Non-pigmented ciliary epithelial cell (primary cell): ENCODE measurements around the gene NBPF12.
"Not testable (repeated sequence)": the region's sequence is repeated elsewhere in the genome, so short reads cannot be mapped to it uniquely, and the experiment has no call there.

ENCODE experiments used
- DNase-seq: peaks from one replicate; pipeline ENCODE4 v3.0.0-alpha.2; 2010; ENCODE audit warnings: low read depth

Gene NBPF12, protein sequence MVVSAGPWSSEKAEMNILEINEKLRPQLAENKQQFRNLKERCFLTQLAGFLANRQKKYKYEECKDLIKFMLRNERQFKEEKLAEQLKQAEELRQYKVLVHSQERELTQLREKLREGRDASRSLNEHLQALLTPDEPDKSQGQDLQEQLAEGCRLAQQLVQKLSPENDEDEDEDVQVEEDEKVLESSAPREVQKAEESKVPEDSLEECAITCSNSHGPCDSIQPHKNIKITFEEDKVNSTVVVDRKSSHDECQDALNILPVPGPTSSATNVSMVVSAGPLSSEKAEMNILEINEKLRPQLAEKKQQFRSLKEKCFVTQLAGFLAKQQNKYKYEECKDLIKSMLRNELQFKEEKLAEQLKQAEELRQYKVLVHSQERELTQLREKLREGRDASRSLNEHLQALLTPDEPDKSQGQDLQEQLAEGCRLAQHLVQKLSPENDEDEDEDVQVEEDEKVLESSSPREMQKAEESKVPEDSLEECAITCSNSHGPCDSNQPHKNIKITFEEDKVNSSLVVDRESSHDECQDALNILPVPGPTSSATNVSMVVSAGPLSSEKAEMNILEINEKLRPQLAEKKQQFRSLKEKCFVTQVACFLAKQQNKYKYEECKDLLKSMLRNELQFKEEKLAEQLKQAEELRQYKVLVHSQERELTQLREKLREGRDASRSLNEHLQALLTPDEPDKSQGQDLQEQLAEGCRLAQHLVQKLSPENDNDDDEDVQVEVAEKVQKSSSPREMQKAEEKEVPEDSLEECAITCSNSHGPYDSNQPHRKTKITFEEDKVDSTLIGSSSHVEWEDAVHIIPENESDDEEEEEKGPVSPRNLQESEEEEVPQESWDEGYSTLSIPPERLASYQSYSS (N-terminal part only)

GRCh38 chr1:146938242-146938902 is at the start of gene NBPF12:
Gene NBPF12 (plus strand): TSS chr1:146938324. CDS start chr1:146960144, 21,820 bp downstream.
- DNase-seq: peak; percentile 36

GRCh38 chr1:146891355-146891754 is 46.8 kb upstream of the NBPF12 start:
- DNase-seq: not testable (repeated sequence)

- DNase-seq: not testable (repeated sequence)
These were observed 45.8 kb upstream of the NBPF12 start for GRCh38 chr1:146892331-146892730.

DNA sequence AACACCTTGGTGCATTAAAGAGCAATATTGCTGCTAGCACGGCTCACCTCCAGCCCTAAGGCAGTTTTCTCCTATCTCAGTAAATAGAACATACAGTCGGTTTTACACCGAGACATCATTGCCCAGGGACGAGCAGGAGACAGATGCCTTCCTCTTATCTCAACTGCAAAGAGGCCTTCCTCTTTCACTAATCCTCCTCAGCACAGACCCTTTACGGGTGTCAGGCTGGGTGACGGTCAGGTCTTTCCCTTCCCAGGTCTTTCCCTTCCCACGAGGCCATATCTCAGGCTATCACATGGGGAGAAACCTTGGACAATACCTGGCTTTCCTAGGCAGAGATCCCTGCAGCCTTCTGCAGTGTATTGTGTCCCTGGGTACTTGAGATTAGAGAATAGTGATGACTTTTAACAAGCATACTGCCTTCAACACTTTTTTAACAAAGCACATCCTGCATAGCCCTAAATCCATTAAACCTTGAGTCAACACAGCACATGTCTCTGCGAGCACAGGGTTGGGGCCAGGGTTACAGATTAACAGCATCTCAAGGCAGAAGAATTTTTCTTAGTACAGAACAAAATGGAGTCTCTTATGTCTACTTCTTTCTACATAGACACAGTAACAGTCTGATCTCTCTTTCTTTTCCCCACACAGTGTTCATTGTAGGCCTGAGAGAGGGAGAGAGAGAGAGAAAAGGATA is 30.4 kb upstream of the NBPF12 start:
- DNase-seq: not testable (repeated sequence)

DNA sequence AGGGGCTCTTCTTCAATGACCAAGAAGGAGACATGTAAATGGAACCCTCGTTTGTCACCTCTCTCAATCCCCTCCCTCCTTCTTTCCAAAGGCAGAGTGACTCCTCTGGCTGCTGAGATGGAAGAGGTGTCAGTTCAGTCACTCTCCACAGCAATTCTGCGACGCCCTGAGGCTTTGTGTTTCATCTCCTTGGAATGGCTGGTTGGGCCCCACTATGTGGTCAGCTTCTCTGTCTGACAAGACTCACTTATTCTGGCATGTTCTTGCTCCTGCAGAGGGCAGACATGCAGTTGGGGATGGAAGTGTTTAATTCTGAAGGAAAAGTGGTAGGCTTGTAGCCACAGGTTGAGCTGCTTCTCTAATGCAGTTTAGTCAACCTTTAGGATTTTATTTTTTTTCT is 25.1 kb upstream of the NBPF12 start:
- not testable (repeated sequence) for DNase-seq

GRCh38 chr1:146920811-146921210 is 17.3 kb upstream of the NBPF12 start:
- not testable (repeated sequence) for DNase-seq

- DNase-seq: not testable (repeated sequence)
These were observed 15.5 kb upstream of the NBPF12 start for GRCh38 chr1:146922614-146923013.

DNA sequence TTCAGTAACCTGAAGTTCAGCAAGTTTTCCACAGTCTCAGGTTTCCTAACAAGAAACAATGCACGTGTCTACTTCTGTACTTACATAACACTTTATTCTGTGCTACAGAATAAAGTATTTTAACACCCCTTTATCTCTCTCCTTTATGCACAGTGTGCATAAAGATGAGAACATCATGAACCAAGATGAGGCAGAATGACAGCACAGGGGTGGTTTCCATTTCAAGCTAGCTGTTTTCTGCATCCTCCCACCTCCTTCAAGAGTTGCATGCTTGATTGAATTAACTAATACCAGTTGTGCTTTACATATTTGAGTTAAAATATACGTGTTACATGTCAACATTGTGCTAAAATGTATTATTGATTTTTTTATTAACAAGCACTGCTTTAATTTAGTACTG is 14.0 kb upstream of the NBPF12 start:
- DNase-seq: not testable (repeated sequence)

DNA sequence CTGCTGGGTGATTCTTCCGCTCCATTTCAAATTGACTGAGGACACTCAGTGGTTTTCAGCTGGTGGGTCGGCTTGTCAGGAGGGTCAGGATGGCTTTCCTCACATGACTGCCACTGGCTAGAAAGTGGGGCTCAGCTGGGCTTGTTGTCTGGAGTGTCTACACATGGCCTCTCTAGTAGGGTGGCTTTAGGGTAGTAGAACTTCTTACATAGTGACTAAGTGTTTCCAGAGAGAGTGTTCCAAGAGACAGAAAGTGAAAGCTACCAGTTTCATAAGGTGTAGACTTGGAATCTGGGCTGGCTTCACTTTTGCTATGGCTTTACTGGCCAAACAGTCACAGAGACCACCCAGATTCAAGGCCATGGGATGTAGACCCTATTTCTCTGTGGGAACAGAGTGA is 11.7 kb upstream of the NBPF12 start:
- not testable (repeated sequence) for DNase-seq

DNA sequence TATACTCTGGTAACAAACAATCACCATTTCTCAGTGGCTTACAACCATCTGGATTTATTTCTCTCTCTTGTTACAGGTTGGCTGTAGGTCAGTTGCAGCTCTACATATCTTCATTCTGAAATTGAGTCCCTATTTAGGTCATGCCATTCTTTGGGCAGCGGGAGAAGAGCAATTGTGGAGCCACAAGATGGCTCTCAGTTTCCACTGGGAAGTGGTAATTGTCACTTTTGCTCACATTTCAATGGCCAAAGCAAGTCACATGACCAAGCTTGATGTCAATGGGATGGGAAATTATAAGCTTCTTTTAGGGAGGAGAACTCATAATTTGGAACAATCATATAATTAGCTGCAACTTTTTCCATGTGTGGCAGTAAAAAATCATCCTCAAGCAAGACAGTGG is 7.9 kb upstream of the NBPF12 start:
- not testable (repeated sequence) for DNase-seq

- DNase-seq: not testable (repeated sequence)
These were observed 3.5 kb upstream of the NBPF12 start for GRCh38 chr1:146934390-146935223.

- not testable (repeated sequence) for DNase-seq
These were observed 662 bp upstream of the NBPF12 start for GRCh38 chr1:146937462-146937861.

DNA sequence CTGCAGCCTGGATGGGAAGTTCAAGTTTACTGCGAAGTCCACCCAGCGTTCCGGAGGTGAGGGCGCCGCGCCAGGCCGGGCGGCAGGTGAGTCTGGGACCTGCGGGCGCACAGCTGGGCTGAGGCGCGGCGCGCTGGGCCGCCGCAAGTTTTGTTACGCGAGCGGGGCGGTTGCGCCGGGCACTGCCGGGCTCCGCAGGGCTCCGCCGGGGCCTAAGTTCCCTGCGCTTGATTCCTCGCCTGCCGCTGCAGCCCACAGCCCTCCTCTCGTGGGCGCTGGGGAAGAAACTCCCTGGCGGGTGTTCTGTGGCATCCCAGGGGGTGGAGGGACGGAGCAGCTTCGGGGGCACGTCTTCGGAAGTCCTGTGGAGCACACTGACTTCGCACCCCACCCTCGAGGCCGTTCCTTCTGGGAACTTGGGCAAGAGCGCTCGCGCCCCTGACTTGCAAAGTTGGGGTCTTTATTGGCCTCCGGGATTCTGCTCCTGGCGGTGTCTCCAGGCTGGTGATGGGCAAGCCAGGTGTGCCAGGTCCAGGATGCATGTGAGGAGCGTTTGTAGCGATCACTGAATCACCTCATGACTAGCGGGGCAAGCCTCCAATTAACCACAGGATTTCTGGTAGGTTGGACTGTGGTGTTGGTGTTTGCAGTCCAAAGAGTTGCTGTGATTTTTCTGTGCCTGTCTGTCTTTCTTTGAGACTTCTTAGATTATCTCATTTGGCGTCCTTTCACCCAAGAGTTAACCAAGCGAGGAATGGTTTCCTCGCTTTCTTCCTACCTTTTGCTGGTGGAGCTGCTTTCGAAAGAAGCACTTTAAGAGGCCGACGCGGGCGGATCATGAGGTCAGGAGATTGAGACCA is 1.0 kb downstream of the NBPF12 start:
- not testable (repeated sequence) for DNase-seq

- not testable (repeated sequence) for DNase-seq
These were observed 2.2 kb downstream of the NBPF12 start for GRCh38 chr1:146940293-146940692.

- not testable (repeated sequence) for DNase-seq
These were observed 5.3 kb downstream of the NBPF12 start for GRCh38 chr1:146943342-146943886.

DNA sequence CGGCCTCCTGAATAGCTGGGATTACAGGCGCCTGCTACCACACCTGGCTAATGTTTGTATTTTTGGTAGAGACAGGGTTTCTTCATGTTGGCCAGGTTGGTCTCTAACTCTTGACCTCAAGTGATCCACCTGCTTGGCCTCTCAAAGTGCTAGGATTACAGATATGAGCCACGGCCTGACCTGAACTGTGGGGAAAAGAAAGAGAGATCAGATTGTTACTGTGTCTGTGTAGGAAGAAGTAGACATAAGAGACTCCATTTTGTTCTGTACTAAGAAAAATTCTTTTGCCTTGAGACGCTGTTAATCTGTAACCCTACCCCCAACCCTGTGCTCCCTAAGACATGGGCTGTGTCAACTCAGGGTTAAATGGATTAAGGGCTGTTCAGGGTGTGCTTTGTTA is 10.0 kb downstream of the NBPF12 start:
- DNase-seq: not testable (repeated sequence)

DNA sequence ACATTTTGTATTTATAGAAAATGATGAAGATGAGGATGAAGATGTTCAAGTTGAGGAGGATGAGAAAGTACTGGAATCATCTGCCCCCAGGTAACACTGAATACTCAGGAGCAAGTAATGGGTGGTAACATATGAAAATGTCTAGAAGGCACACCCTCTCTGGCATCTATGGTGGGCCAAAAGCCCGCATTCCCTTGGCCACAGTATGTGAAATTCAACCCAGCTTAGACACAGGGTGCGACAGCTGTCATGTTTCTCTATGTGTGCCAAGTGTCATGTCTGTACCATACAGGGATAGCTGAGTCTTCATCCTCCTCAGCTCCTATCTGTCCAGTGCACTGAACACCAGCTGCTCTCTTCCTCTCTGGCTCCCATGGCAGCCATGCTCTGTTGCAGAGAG is 26.2 kb downstream of the NBPF12 start:
- not testable (repeated sequence) for DNase-seq

DNA sequence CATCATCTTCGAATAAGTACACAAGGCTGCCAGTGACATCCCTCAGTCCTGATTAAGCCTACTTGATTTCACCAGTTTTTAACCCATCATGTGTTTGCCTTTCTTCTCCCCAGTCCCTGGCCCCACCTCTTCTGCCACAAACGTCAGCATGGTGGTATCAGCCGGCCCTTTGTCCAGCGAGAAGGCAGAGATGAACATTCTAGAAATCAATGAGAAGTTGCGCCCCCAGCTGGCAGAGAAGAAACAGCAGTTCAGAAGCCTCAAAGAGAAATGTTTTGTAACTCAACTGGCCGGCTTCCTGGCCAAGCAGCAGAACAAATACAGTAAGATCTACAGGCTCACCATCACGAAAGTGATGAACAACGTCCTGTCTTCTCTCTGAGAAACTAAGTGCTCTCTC is 28.2 kb downstream of the NBPF12 start:
- DNase-seq: not testable (repeated sequence)

- DNase-seq: not testable (repeated sequence)
These were observed 32.5 kb downstream of the NBPF12 start for GRCh38 chr1:146970656-146971055.
